ENCODE measurements around the gene RFK.
"Not testable (repeated sequence)": the region's sequence is repeated elsewhere in the genome, so short reads cannot be mapped to it uniquely, and the experiment has no call there.

RFK gene

DNA sequence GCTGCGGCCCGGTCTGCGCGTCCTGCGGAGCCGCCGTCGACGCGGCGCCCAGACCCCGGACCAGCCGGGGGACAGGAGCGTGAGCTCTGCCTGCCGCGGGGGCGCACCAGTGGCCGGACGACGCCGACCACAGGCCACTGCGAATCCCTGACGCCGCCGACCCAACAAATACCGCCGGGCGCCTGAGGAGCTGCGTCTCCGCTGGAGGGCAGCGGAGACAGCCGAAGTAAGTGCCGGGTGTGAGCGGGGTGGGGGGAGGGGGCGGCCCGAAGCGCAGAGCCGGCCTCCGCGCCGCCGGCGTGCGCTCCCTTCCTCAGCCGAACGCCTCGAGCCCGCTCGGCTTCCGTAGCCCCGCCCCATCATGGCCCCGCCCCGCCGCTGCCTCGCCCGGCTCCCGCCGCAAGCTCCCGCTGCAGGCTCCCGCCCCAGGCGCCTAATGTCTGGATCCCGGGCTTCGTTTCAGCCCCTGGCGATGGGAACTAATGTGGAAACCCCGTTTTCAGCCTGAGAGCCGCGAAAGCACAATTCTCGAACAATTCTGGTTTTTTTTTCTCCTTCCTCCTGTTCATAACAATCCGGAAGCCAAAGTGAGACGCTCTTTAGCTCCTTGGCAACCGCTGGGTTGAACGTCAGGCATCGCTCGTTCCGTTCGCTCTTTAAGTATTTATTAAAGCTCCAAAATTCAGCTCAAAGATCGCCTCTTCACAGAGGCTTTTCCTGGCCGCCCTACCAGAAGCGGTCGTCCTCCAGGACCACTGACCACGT, at the start of gene RFK:
Gene RFK (minus strand): TSS at position 232 of the 765 bp plus-strand sequence. CDS start 255 bp downstream, outside the sequence.
- DNase-seq (ENCODE audit: low read depth in 2 of 3, low spot score in 2 of 3), result peak; percentile 85 to 92 (median 89)

DNA sequence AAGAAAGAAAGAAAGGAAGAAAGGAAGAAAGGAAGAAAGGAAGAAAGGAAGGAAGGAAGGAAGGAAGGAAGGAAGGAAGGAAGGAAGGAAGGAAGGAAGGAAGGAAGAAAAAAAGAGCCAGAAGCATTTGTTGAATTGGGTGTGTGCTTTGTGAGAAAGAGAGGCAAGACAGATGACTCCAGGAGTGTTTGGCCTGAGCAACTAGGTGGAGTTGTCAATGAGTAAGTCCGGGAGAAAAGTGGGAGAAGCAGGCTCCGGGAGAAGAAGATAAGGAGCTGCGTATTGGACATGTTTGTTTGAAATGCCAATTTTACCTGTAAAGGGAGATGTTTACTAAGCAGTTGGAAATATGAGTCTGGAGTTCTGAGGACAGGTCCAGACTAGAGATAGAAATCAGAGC, 49.7 kb upstream of the RFK start:
- DNase-seq (ENCODE audit: low read depth in 2 of 3, low spot score in 2 of 3), result no peak

DNA sequence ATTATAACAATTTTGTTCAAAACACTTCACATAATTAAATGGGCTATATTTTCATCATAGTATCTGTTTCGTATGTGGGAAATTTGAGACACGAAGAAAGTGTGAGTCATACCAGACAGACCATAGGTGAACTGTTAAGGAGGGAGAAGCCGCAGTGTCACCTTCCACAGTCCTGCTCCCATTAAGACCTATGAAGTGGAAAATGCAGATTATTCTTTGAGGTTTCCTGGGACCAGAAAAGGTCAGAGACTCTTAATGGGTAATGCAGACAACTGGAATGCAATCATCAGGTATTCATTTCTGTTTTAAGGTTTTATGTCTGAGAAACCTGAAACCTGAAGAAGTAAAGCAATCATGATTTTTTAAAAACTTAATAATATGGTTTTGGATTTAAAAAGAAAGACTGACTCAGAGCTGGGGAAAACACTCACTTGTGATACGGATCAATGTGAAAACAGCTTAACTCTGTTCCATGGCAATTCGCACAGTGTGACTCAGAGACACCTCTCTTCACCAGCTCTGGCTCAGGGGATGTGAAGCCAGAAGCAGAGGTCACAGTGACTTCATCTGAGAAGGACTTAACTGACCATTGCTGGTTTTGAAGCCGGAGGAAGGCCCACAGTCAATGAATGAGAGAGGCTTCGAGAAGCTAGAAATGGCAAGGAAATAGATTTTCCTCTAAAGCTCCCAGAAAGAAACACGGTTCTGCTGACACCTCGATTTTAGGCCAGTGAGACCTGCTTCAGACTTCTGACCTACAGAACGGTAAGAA, 47.5 kb upstream of the RFK start:
- DNase-seq (ENCODE audit: low read depth in 2 of 3, low spot score in 2 of 3), result peak in 1 of 3 experiments; percentile 28

DNA sequence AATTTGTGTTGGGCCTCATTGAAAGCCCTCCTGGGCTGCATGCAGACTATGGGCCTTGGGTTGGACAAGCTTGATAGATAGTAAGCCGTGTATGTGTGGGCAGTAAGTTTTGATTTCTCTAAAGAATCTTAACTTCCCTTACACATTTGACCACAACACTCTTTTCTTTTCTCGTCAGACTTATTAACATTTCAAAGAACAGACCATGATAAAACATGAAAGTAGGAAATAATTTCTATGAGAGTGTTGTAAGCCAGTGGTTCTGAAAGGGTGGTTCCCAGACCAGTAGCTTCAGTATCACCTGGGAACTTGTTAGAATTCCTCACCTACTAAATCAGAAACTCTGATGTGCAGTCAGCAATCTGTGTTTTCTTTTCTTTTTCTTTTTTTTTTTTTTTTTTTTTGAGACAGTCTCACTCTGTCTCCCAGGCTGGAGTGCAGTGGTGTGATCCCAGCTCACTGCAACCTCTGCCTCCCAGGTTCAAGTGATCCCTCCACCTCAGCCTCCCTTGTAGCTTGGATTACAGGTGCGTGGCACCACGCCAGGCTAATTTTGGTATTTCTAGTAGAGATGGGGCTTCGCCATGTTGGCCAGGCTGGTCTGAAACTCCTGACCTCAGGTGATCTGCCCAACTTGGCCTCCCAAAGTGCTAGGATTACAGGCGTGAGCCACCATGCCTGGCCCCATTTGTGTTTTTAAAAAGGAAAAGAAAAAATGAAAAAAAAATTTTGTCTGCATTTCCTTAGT, 44.8 kb upstream of the RFK start:
- DNase-seq (ENCODE audit: low read depth in 2 of 3, low spot score in 2 of 3), result no peak

DNA sequence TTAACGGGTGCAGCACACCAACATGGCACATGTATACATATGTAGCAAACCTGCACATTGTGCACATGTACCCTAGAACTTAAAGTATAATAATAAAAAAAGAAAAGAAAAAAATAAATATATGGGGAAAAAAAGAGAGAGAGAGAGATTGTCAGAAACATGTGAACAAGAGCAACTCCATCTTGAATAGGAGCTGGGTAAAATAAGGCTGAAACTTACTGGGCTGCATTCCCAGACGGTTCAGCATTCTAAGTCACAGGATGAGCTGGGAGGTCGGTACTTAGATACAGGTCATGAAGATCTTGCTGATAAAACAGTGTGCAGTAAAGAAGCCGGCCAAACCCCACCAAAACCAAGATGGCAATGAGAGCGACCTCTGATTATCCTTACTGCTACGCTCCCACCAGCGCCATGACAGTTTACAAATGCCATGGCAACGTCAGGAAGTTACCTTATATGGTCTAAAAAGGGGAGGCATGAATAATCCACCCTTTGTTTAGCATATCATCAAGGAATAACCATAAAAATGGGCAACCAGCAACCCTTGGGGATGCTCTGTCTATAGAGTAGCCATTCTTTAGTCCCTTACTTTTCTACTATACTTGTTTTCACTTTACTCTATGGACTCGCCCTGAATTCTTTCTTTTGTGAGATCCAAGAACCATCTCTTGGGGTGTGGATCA, 42.9 kb upstream of the RFK start:
- DNase-seq (ENCODE audit: low read depth in 2 of 3, low spot score in 2 of 3), result not testable (repeated sequence)

DNA sequence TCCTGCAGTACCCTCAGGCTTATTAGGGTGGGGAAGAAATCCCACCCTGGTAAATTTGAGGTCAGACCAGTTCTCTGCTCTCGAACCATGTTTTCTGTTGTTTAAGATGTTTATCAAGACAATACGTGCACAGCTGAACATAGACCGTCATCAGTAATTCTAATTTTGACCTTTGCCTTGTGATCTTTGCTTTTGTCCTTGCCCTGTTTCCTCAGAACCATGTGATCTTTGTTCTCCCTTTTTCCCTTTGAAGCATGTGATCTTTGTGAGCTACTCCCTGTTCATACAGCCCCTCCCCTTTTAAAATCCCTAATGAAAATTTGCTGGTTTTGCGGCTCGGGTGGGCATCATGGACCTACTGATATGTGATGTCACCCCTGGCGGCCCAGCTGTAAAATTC, 40.7 kb upstream of the RFK start:
- DNase-seq (ENCODE audit: low read depth in 2 of 3, low spot score in 2 of 3), result not testable (repeated sequence)

DNA sequence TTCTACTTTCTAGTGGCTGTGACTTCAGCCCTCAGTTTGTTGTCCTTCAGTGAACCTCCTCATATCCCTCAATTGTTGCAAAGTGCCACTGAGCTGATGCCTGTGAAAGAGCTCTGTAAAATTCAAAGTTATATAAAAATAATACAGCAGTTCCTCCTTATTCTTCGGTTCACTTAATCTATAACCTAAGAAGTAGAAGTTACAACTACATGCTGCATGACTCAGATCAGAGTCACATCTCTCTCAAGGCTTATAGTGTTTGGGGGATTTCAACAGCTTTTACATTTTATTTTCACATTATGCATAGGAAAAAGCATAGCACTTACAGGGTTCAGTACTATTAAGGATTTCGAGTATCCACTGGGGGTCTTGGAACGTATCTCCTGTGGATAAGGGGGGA, 39.6 kb upstream of the RFK start:
- DNase-seq (ENCODE audit: low read depth in 2 of 3, low spot score in 2 of 3), result no peak

DNA sequence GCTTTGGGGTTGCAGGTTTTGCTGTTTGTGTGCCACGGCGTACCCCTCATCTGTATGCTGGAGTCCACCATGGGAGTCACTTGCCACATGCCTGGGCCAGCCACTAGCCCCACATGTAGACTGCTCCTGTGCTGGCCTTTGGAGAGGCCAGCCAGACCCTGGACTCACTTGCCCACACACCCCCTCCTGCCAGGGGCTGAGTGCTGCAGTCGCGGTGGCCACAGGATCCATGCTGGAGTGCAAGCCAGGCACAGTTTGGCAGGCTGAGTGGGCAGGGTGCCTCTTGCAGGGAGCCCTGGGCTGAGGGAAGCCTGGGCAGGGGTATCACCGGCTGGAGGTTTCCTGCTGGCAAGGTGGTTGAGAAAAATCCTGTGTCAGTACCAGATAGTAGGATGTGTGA, 39.2 kb upstream of the RFK start:
- DNase-seq (ENCODE audit: low read depth in 2 of 3, low spot score in 2 of 3), result no peak

DNA sequence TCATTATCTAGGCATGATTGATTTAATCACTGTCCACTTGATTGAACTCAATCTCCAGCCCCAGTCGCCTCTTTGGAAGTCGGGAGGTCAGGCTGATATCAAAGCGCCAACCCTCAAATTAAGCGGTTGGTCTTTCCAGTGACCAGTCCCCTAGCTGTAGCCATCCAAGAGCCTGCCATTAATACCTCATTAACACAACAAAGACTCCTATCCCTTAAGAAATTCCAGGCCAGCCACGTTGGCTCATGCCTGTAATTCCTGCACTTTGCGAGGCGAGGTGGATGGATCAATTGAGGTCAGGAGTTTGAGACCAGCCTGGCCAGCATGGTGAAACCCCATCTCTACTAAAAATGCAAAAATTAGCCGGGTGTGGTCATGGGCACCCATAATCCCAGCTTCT, 37.4 kb upstream of the RFK start:
- no peak for DNase-seq (ENCODE audit: low read depth in 2 of 3, low spot score in 2 of 3)

DNA sequence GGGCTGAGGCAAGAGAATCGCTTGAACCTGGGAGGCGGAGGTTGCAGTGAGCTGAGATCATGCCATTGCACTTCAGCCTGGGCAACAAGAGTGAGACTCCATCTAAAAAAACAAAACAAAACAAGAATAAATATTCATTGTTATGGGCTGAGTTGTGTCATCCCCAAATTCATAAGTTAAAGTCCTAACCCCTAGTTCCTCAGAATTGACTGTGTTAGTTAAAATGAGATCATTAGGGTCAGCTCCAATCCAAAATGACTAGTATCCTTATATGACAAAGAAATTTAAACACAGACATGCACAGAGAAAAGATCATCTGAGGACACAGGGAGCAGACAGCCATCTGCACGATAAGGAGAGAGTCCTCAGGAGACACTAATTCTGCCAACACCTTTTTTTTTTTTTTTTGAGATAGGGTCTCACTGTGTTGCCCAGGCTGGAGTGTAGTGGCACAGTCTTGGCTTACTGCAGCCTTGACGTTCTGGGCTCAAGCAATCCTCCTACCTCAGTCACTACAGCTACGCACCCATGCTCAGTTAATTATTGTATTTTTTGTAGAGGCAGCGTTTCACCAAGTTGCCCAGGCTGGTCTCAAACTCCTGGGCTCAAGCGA, 32.7 kb upstream of the RFK start:
- DNase-seq (ENCODE audit: low read depth in 2 of 3, low spot score in 2 of 3), result no peak

DNA sequence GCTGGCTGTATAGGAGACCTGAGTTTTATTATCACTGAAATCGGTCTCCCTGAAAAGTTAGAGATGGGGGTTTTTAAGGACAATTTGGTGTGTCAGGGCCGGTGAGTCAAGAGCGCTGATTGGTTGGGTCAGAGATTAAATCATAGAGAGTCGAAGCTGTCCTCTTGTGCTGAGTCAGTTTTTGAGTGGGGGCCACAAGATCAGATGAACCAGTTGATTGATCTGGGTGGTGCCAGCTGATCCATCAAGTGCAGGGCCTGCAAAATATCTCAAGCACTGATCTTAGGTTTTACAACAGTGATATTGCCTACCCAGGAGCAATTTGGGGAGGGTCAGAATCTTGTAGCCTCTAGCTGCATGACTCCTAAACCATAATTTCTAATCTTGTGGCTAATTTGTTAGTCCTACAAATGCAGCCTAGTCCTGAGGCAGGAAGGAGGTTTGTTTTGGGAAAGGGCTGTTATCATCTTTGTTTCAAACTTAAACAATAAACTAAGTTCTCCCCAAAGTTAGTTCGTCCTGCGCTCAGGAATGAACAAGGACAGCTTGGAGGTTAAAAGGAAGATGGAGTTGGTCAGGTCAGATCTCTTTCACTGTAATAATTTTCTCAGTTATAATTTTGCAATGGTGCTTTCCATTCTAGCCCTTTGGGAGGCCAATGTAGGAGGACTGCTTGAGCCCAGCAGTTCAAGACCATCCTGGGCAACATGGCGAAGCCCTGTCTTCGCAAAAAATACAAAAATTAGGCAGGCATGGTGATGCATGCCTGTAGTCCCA, 31.6 kb upstream of the RFK start:
- no peak for DNase-seq (ENCODE audit: low read depth in 2 of 3, low spot score in 2 of 3)

DNA sequence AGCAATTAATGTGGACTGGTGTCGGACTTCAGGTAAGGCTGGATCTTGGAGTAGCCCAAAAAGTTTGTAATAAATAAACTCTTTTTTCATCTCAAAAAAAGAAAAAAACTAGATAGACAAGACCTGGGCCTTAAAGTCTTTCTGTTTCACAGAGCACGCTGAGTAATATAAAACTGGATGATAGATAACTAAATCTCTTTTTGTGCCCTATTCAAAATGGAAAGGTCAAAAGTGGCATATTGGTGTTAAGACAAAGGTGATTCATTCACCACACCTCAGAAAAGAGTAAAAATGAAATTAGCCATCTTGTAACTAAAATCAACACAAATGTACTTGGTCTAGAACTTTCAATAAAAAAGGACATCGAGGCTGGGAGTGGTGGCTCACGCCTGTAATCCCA, 30.3 kb upstream of the RFK start:
- DNase-seq (ENCODE audit: low read depth in 2 of 3, low spot score in 2 of 3), result no peak

DNA sequence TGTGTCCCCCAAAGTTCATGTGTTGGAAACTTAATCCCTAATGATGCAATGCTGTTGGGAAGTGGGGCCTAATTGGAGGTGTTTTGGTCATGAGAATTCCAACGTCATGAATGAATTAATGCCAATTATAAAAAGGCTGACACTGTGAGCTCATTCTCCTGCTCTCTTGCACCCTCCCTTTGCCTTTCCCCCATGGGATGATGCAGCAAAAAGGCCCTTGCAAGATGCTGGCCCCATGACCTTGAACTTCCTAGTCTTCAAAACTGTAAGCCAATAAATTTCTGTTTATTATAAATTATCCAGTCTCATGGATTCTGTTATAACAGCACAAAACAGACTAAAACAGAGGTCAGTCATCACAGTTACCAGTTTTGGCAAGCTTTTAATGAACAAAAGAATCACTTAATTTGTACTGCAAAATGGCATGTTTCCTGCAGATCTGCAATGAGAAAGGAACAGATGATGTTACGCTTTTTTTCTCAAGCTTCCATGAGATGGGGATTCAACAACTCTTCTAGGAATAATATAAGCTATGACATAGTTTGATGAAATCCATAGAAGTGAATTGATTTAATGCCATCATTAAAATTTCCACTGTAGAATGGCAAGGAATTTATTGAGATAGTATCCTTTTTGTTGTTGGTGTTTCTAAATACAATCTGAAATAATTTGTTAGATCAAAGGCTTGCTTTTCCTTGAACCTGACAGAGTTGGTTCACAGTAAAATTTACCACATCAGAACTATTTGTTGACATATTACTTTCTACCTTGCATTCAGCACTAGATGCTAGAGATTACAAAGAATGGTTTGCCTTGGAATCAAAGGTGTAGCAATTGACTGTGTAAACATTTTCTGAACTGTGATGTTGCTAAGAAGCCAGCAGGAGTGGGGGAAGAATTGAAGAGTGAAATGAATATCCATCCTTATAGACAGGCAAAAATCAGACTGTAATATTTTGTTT, 29.3 kb upstream of the RFK start:
- no peak for DNase-seq (ENCODE audit: low read depth in 2 of 3, low spot score in 2 of 3)

DNA sequence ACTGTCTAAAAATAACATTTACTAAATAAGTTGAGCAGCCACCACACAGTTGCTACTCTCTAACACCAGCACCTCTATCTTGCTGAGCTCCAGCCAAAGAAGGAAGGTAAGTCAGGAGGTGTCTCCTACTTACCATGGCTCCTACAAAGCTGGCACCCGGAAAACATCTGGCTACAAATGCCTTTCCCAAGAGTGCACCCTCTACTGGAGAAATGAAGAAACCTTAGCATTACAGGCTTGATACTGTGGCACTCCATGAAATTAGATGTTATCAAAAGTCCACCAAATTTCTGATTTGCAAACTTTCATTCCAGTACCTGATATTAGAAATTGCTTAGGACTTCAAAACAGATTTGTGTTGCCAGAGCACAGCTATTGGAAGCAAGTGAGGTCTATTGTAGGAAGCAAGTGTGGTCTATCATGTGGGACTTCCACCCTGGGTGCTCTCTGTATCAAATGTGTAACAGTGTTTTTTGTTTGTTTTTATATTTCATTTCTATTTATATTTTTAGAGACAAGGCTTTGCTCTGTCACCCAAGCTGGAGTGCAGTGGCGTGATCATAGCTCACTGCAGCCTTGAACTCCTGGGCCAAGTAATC, 25.7 kb upstream of the RFK start:
- no peak for DNase-seq (ENCODE audit: low read depth in 2 of 3, low spot score in 2 of 3)

DNA sequence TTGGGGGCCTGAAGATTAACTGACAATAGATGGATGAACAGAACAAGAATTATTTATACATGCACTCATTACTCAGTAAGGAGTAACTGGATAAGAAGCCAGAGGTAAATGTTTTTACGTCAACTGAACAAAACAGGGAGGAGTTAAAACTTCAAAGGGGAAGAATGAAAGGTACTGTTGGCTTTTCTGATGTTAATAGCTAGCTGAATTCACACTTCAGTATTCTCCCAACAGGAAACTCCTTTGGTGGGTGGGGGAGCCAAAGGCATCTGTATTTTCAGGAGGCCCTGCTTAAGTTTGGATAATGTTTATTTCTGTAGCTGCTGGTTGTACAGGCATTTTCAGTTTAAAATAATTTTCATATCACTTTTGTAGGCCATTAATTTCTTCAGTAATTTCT, 23.2 kb upstream of the RFK start:
- DNase-seq (ENCODE audit: low read depth in 2 of 3, low spot score in 2 of 3), result no peak

DNA sequence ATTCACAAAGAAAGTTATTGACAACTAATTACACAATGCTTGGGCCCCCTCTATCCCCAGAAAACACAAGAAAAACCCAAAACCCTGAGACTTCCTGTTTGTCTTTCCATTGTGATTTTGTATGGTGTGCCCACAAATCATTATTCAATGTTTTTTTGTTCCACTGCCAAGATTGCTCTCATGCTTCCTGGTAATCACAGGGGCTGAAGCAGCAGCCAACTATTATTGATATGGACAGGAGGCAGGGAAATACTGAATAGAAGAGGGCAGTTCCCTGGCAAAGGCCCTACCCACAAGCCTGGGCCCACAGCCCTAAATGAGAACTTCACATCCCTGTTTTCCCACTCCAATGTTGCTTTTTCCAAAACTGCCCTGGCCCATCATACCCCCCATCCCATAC, 21.5 kb upstream of the RFK start:
- DNase-seq (ENCODE audit: low read depth in 2 of 3, low spot score in 2 of 3), result no peak

DNA sequence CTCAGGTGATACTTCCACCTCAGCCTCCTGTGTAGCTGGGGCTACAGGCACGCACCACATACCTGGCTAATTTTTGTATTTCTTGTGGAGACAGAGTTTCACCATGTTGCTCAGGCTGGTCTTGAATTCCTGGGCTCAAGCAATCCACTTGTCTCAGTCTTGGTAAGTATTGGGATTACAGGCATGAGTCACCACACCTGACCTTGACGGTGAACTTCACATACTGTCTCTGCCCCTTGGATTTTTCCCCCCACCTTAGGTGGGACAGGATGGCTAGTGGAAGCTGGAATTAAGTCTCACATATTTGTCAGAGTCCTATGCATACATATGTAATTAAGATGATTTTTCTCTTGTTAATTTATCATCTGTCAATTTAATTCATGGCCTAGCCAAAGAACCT, 20.9 kb upstream of the RFK start:
- no peak for DNase-seq (ENCODE audit: low read depth in 2 of 3, low spot score in 2 of 3)

DNA sequence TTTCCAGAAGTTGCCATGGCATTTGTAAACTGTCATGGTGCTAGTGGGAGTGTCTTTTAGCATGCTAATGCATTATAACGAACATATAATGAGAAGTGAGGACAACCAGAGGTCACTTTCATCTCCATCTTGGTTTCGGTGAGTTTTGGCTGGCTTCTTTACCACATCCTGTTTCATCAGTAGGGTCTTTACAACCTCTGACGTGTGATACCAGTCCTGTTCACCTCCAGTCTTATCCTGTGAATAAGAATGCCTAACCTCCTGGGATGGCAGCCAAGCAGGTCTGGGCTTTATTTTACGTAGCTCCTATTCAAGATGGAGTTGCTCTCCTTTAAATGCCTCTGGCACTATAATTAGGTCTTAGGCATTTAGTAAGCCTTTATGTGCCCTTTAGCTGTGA, 20.4 kb upstream of the RFK start:
- DNase-seq (ENCODE audit: low read depth in 2 of 3, low spot score in 2 of 3), result no peak

DNA sequence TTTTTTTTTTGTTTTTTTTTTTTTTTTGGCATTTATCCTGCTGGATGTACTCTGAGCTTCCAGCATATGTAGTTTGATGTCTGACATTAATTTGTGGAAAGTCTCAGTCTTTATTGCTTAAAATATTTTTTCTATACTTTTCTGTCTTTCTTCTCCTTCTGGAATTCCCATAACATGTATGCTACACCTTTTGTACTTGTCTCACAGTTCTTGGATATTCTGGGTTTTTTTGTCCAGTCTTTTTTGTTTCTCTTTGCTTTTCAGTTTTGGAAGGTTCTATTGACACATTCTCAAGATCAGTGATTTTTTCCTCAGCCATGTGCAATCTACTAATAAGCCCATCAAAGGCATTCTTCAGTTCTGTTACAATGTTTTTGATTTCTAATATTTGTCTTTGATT, 19.4 kb upstream of the RFK start:
- no peak for DNase-seq (ENCODE audit: low read depth in 2 of 3, low spot score in 2 of 3)
